NCI-H2107 treated with DMSO at 0.1 percent for 48 hours (cell line): ENCODE measurements around the gene FMNL2.

ENCODE experiments used
- DNase-seq: peaks from one replicate; lab custom pipeline; 2025; ENCODE audit not compliant: unreplicated experiment; lab: John Stamatoyannopoulos, UW

The FMNL2 gene

DNA sequence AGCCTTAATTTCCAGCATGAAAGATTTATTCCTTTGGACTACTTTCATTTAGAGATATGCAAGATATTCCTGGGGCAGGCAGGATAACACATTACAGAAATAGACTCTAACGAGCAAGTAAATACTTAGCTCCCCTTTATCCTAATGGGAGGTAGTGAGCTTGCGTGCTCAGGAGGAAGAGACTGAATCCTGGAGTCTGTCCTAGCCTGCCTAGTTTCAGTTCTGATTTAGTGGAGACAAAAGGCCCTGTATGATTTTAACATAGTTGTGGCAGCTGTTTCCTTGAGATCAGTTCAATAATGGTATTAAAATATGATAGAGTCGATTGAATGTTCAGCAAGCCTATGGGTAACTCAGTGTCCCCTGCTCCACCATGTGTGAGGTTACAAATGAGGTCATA is 109.5 kb downstream of the FMNL2 start:
- no peak for DNase-seq

DNA sequence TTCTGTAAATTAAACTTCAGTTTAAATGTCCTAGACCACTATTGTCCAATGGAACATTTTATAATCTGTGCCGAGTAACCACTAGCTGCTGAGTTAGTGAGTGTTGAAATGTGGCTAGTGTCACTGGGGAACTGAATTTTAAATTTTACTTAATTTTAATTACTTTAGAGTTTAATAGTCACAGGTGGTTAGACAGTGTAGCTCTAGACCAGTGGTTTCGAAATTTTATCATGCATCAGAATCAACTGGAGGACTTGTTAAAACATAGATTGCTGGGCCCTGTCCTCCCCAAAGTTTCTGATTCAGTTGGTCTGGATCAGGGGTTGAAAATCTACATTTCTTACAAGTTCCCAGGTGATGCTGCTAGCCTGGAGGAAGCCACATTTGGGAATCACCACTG is 110.4 kb downstream of the FMNL2 start:
- no peak for DNase-seq

DNA sequence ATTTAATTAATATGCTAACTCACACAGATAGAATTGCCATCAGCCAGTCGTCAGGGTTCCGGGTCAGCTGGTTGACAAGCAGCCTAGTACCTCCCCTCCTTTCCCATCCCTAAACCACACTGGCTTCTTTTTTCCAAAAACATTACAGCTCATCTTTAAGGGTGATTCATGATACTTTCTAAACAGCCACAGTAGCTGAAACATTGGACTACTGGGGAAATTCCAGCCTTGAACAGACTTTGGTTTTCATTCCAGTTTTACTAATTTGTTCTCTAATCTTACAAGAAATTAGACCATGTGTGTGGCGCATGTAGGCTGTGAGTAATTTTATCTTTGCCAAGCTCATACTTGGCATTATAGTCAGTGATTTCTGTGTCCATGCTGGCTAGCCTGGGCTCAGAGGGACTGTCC is 110.8 kb downstream of the FMNL2 start:
- no peak for DNase-seq

DNA sequence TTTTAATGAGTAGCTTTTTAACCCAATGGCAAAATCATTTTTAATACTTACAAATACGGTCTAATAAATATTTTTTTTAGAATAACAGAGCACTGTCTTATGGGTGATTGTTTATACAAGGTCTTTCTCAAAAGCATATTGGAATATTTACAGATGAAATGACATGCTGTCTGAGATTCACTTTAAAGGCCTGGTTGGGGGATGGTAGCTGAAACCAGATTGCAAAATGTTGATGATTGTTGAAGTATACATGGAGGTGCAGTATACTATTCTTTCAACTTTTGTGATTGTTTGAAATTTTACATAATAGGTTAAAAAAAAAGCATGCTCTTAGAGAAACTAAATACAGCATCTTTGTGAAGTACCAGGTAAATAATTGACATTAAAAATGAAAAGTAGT is 111.2 kb downstream of the FMNL2 start:
- no peak for DNase-seq

DNA sequence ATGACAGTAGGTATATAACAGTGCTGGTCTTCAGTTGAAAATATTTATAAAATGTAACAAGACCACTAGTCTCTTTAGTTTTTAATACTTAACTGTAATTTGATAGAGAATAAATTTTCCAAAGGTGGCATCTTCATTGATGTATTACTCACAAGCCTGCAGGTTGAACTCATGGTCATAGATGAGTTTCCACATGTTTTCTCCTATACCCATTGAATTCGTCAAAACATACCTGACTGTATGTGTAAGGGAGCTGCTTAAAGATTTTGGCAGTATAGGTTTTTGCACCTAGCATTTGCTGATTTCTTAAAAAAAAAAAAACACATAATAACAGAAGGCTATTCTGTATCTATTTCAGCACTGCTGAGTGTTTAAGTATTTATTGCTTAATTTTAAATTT is 112.9 kb downstream of the FMNL2 start:
- no peak for DNase-seq

DNA sequence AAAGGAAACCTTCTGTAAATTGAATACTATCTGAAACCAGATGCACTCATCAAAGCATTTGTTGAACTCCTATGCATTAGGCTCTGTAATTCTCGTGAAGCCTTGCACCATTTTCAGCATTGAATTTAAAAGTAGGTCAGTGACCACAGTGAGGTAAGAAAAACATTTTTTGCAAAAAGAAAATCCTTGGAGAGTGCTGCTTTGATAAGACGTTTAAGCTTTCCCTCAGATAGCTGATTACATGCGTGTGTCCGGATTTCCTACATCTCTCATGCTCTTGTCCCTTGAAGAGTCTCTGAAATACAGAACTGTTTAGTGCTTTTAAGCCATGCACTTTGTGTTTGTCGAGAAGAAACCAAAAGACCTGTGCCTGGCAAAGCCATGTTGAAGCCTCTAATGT is 113.6 kb downstream of the FMNL2 start:
- no peak for DNase-seq

DNA sequence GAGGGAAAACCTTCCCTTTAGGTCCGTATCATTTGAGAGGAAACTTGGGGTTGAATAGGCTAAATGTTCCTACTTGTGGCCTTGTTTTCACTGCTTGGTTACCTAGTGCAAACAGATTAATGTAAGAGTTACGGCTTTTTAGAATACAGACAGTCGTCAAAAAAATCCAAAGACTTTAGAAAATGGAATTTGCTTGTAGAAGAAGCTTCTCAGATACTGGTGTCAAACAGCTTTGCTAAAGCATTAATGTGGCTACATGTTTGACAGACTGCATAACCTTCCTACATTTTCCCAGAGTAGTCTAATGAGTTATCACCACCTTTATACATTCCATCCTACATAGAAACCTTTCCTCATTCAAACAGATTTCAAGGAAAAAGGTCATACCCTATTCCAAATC is 114.6 kb downstream of the FMNL2 start:
- no peak for DNase-seq

DNA sequence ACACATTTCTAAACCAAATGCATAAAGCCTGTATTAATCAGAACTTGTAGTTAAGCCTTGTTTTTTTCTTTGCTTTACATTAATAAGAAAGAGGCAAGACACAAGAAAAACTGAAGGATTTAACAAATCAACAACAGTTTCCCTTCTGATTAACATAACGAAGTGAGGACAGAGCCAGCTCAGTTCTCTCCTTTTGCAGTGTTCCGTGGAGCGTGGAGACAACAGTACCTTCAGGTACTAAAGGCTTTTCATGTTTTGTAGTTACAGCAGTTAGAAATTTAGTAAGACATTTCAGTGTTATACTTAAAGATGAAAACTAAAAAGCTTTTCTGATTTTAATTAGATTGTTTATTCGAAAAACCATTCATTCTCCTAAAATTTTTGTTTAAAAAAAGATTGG is 115.2 kb downstream of the FMNL2 start:
- DNase-seq = no peak

DNA sequence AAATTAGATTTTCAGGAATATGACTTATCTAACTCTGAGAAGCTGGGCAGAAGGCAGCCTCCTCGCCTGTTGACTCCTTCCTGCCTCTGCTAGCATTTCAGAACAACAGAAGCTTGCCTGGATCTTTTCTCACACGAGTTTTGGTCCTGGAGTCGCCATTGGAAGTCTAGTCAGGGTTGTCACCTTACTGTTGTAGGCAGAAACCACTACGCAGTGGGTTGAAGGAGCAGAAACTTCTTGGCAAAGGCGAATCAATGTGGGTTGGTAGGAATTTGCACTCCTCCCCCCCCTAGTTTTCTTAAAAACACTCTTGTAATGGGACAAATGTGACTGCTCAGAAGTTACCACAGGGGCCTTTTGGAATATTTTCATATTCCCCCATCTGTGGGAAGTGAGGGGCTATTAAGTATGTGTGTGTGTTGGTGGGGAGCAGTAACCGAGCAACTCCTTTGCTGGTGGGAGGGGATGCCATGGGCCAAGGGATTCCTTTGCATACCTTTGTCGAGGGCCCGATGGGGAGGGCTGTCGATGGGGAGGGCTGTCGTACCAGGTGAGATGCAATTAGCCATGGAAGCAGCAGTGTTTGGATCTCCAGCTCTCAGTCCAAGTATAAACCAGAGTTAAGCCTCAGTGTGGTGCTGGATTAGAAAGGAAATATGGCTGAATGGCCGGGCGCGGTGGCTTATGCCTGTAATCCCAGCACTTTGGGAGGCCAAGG is 117.4 kb downstream of the FMNL2 start:
- DNase-seq = no peak

DNA sequence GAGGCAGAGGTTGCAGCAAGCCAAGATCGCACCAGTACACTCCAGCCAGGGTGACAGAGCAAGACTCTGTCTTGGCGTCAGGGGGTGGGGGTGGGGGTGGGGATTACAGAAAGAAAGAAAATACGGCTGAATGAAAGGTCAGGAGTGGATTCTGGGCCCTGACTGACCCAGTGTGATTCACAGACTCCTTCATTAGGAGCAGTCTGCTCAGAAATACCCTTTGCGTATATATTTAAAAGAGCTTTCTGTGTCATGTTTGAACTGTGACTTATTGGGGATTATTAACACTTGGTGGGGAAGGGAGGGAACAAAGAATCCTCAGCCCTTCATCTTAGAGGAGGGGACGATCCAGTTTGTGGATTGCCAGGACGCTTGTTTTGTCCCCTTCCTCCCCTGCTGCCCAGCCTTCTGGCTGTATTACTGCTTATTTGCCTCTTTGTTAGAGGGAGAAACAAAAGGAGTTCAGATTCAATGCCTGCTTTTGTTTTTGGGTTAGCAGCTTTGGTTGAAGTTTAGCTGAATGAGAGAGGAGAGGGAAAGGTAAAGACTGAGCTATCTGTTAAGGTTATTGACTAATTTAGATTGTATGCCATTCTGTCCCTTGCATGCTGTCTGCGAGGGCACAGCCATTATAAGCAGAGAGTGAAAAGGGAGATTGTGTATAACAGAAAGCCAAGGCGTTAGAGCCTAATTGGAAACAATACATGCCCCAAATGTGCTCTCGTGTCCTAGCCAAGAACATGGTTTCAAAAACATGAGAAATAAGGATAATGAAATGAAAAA is 118.3 kb downstream of the FMNL2 start:
- DNase-seq = no peak

DNA sequence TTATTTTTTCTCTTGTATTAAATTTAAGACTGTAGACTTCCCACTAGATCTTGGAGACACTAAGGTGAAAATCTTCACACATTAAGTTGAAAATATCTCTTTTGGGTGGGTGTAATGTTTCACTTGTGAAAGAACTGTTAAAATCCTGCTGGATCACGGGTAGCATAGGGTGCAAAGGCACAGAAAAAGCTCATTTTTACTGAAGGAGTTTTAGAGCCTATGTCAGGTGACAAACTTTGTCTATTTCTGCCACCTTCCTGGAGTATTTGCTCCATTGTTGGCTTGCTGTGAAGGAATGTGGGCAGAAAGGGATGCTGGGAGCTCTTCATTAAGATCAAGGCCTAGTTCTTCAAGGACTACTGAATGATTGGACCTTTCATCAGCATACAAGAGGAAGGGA is 119.4 kb downstream of the FMNL2 start:
- no peak for DNase-seq

DNA sequence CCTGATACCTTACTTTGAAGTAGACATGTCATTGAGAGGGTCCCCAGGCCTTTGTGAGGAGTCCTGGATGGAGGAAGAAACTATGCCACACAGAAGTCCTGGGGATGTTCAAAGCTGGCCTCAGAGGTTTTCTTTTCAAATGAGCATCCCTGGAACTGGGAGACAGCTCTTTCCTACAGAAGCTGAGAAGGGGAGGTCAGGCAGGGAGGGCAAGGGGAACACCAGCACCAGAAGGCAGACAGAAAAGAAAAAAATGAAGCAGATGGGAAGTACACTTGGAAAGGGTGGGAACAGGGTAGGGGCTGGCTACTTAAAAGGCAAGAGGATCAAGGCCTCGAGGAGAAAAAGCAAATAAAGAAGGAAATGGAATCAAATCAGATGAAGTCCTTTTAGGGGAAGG is 120.0 kb downstream of the FMNL2 start:
- no peak for DNase-seq

DNA sequence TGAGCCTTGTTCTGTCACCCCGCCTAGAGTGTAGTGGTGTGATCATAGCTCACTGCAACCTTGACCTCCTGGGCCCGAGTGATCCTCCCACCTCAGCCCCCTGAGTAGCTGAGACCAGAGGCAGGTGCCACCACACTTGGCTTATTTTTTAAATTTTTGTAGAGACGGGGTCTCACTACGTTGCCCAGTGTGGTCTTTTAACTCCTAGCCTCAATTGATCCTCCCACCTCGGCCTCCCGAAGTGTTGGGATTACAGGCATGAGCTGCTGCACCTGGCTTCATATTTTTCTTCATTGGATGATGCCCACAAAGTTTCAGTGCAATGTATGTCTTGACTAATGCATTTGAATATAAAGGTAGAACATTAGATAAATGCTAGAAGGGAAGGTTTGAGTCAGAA is 120.8 kb downstream of the FMNL2 start:
- no peak for DNase-seq

DNA sequence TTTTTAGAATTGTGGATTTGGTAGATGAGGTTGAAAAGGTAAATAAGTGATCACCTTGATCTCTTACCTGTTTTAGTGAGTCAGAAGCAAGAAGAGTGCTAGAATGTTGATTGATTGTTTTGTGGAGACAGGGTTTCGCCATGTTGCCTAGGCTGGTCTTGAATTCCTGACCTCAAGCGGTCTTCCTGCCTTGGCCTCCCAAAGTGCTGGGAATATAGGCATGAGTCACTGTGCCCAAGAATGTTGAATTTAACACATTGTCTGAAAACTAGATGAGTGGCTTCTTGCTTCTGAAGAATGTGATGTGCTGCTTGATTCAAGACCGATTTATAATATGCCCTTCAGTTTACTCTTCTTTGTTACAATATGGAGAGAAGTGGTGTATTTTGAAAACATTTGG is 121.3 kb downstream of the FMNL2 start:
- DNase-seq = no peak

DNA sequence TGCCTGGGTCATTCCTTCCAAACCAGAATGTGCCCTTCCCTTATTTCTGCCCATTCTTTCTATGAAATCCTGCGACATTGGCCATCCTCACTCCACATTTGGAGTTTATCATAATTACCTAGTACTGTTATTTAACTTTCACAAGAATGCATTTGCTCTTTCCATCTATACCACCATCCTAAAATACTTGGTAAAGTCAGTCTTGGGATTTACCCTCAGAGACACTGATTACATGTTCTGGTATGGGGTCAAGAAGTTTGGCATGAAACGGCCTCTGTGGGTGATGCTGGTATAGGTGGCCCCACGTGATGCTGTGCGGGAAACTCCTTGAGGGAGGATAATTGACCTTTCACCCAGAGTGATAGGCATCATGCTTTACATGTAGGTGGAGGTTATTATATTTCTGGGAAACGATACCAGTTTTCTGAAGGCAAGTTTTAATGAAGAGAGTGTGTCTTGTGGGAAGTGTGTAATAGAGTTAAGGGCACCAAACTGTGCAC is 123.5 kb downstream of the FMNL2 start:
- DNase-seq = no peak

DNA sequence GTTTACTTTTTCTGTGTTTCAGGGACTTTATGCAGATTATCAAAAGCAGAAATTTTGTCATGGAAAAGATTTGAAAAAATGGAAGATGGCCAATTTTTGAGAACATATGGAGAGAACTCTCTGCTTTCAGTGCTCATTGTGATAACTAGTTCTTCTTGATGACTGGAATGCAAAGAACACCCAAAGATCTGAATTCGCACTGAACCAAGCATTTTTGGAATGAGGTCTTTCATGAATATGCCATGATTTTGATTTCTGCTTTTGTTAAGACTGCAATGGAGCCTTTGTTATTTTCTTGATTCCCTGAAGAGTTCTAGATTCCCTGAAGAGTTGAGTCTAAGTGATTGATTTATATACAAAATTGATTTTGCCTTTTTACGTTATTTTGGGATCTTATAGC is 124.1 kb downstream of the FMNL2 start:
- no peak for DNase-seq

DNA sequence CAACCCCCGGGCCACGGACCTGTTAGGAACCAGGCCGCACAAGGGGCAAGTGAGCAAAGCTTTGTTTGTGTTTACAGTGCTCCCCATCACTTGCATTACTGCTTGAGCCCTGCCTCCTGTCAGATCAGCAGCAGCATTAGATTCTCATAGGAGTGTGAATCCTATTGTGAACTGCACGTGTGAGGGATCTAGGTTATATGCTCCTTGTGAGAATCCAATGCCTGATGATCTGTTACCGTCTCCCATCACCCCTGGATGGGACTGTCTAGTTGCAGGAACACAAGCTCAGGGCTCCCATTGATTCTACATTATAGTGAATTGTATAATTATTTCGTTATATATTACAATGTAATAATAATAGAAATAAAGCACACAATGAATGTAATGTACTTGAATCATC is 125.6 kb downstream of the FMNL2 start:
- DNase-seq = no peak

DNA sequence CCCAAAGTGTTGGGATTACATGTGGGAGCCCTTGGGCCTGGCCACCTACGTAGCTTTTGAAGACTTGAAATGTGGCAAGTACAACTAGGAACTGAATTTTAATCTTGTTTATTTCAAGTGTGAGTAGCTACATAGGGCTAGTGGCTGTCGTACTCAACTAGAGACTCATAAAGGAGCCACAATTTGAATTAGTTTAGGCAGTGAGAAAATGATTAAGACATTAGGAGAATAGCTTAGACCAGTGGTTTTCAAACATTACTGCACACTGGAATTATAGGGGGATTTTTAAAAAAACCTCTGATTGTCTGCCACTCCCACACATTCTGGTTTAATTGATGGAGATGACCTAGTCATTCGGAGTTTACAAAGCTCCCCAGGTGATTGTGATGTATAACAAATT is 127.1 kb downstream of the FMNL2 start:
- DNase-seq = no peak

DNA sequence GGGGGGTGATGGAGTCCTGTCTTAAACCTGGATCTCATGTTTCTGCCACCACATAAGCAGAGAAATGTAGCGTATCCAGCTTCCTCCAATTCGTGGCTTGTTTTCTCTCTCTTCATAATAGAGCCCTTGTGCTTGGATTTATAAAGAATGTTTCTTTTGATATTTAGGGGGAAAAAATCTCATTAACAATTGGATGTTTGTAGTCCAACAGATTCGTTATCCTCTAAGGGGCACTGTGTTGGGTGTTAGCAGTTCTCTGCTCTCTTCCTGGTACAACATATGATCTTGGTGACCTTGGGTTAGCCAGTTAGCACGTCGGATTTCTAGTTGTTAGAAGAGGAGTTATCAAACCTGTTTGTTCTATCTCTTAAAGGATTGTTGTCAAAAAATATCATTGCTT is 127.8 kb downstream of the FMNL2 start:
- no peak for DNase-seq

DNA sequence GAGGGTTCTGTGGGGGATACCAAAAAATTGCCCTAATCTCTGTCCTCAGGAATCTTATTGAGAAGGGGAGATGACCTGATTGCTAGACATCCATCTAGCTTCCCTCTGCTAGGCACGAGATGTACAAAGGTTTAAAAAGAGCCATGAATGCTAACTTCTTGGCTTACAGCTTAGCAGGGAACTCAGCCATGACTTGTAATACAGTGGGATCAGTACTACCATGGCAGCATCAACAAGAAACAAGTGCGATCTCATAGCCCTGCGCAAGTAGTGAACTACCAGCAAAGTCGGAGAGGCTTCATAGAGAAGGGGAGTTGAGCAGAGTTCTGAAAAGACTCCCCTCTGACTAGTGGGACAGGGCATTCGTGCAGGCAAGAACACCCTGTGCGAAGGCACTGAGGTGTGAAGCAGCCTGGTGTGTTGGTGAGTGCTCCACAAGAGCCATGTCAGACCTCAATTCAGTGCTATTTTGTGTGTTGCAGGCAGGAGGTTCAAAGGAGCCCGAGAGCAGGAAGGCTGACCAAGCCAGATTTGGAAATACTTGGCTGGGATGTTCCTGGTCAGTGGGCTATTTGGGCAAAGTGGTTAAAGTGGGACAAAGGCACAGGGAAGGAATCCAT is 130.0 kb downstream of the FMNL2 start:
- DNase-seq = no peak

DNA sequence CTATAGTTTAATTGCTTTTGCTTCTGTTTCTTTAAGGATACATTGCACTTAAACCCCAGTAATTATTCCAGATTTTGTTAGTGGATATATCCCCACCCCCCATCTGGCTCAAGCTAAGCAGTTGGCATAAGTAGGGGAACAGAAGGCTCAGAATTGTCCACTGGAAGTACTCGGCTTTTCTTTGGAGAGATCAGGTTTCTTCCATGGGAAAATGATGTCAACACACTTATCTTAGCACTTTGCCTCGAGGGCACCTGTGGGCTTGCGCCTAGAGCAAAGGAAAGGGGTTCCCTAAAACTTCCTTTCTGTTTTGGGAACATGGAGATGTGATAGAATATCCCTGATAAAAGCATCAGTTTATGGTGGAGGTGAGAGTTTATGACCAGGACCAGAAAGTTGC is 130.6 kb downstream of the FMNL2 start:
- DNase-seq = peak; percentile 40

DNA sequence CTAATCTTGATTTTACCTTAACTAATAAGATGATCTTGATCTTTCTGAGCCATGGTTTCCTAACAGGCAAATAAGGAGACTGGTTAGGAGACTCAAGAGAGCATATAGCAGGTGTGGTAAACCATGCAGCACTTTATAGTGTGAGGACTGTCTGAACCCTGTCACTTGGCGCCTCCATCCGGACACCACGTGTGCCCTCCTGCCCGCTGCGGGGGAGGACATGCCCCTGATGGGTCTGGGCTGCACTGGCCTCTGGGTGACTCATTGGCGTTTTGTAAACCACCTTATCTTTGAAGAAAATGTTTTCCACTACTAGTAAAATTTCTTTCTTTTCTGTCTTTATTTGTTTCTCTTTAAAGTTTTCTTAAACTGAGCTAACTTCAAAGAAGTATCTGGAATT is 131.1 kb downstream of the FMNL2 start:
- no peak for DNase-seq
